HFFc6 (cell line): Measurements from ENCODE around the gene CDK14. TPM values are rescaled to one million over a fixed set of nuclear protein-coding genes. Genes with fewer than 3 reads are reported as not detected.

Experiments
- DNase-seq: peaks from one replicate; pipeline ENCODE4 v3.0.0-alpha.2; 2018
- H3K27ac Mint-ChIP-seq: 2 replicates; pipeline ENCODE4 v1.8.0; 2020; ENCODE audit warnings: mild to moderate bottlenecking, mixed read lengths
- H3K27me3 Mint-ChIP-seq: 2 replicates; pipeline ENCODE4 v1.8.0; 2021; ENCODE audit warnings: mild to moderate bottlenecking, moderate library complexity, mixed read lengths; ENCODE audit not compliant: insufficient read depth
- H3K36me3 Mint-ChIP-seq: 2 replicates; pipeline ENCODE4 v1.8.0; 2021; ENCODE audit warnings: low read depth, mixed read lengths
- H3K4me1 Mint-ChIP-seq: 2 replicates; pipeline ENCODE4 v1.8.0; 2020; ENCODE audit warnings: low read depth, mixed read lengths
- H3K4me3 Mint-ChIP-seq: 2 replicates; pipeline ENCODE4 v1.8.0; 2020; ENCODE audit warnings: mild to moderate bottlenecking, moderate library complexity, mixed read lengths
- H3K9me3 Mint-ChIP-seq: 2 replicates; pipeline ENCODE4 v1.8.0; 2020; ENCODE audit warnings: mild to moderate bottlenecking, mixed read lengths
- CTCF ChIP-seq: fragments of 200-600 bp; sonication (generic); IDR thresholded peaks from 2 replicates; pipeline ENCODE4 v1.5.0; 2021; ENCODE audit warnings: antibody characterized with exemption, mild to moderate bottlenecking
- total RNA-seq, 6 experiments: library from RNA; stranded (reverse); fragmentation: NEBNext Ultra II Directional; extraction: Animal tissue kit (Norgen Biotek cat#: 25700); gene quantifications; 2 replicates in 1 of 6; 3 replicates in 5 of 6; pipeline ENCODE4 v1.2.3, GENCODE V29; 2021

CDK14 gene
- total RNA-seq, 6 experiments from 2014 or later: 18.4 to 28.6 (median 27.2) TPM

GRCh38 chr7:90574820-90575187 is 21.3 kb upstream of the CDK14 start:
- H3K4me3 Mint-ChIP-seq: no peak overlapping the region
- H3K9me3 Mint-ChIP-seq: no peaks in the 10 kb centered on the region
- H3K36me3 Mint-ChIP-seq: no peaks in the 10 kb centered on the region
- no peak overlapping the region for H3K27ac Mint-ChIP-seq
- TF ChIP-seq CTCF: no peak
- DNase-seq: no peak
- H3K27me3 Mint-ChIP-seq: no peaks in the 10 kb centered on the region; the same call in 1 of the 2 replicates
- H3K4me1 Mint-ChIP-seq: peaks cover 17% of the 10 kb centered on the region

GRCh38 chr7:90579181-90579688 is 16.9 kb upstream of the CDK14 start:
- Mint-ChIP-seq H3K4me3 (no peak overlapping the region), H3K36me3 (no peaks in the 10 kb centered on the region), H3K27me3 (no peaks in the 10 kb centered on the region), H3K27ac (peak overlapping the region; percentile 22; the same call in 1 of the 2 replicates), H3K4me1 (peaks cover 18% of the 10 kb centered on the region), H3K9me3 (no peaks in the 10 kb centered on the region)
- peak; percentile 46 for TF ChIP-seq CTCF
- DNase-seq: peak; percentile 73

GRCh38 chr7:90580051-90580450 is 16.1 kb upstream of the CDK14 start:
- H3K4me3 Mint-ChIP-seq: no peak overlapping the region
- no peak for DNase-seq
- TF ChIP-seq CTCF: no peak
- H3K27me3 Mint-ChIP-seq: no peaks in the 10 kb centered on the region
- no peak overlapping the region for H3K27ac Mint-ChIP-seq
- no peaks in the 10 kb centered on the region for H3K9me3 Mint-ChIP-seq
- no peaks in the 10 kb centered on the region for H3K36me3 Mint-ChIP-seq
- peaks cover 18% of the 10 kb centered on the region for H3K4me1 Mint-ChIP-seq

GRCh38 chr7:90582164-90582563 is 14.0 kb upstream of the CDK14 start:
- Mint-ChIP-seq H3K4me3 (no peak overlapping the region), H3K9me3 (no peaks in the 10 kb centered on the region), H3K27ac (no peak overlapping the region), H3K36me3 (no peaks in the 10 kb centered on the region), H3K4me1 (peaks cover 18% of the 10 kb centered on the region), H3K27me3 (no peaks in the 10 kb centered on the region; the same call in 1 of the 2 replicates)
- no peak for TF ChIP-seq CTCF
- no peak for DNase-seq

- H3K4me1 Mint-ChIP-seq: peaks cover 19% of the 10 kb centered on the region
- no peak overlapping the region for H3K4me3 Mint-ChIP-seq
- H3K27me3 Mint-ChIP-seq: no peaks in the 10 kb centered on the region; the same call in 1 of the 2 replicates
- H3K9me3 Mint-ChIP-seq: no peaks in the 10 kb centered on the region
- H3K36me3 Mint-ChIP-seq: no peaks in the 10 kb centered on the region
- H3K27ac Mint-ChIP-seq: no peak overlapping the region
- DNase-seq: no peak
- no peak for TF ChIP-seq CTCF
Measured at GRCh38 chr7:90584378-90584777, 11.7 kb upstream of the CDK14 start.

GRCh38 chr7:90586091-90586490 is 10.0 kb upstream of the CDK14 start:
- Mint-ChIP-seq H3K27ac (no peak overlapping the region), H3K27me3 (no peaks in the 10 kb centered on the region; the same call in 1 of the 2 replicates), H3K4me1 (peaks cover 8% of the 10 kb centered on the region), H3K36me3 (no peaks in the 10 kb centered on the region), H3K4me3 (no peak overlapping the region), H3K9me3 (no peaks in the 10 kb centered on the region)
- no peak for DNase-seq
- TF ChIP-seq CTCF: no peak
